SU-DHL-6 (cell line): ENCODE results near the gene MYCBP.

Experiments used
- CTCF ChIP-seq: fragments of 200-600 bp; sonication (generic); IDR thresholded peaks from one replicate; pipeline ENCODE4 v1.5.1; 2017; ENCODE audit warnings: antibody characterized with exemption, mild to moderate bottlenecking, low read length, moderate library complexity; ENCODE audit not compliant: insufficient read depth, poor library complexity, severe bottlenecking
- EZH2phosphoT487 ChIP-seq: fragments of 200-600 bp; sonication (generic), shearing (Covaris generic); conservative IDR thresholded peaks from 2 replicates; pipeline ENCODE4 v1.6.1; 2018; ENCODE audit warnings: mild to moderate bottlenecking, antibody characterized with exemption, low read length, moderate library complexity, mixed read lengths

GRCh38 chr1:38818175-38818976 is 54.8 kb downstream of the MYCBP start:
- TF ChIP-seq CTCF (peak; percentile 78), EZH2phosphoT487 (no peak)
